Fibroblast of lung (primary cell): ENCODE data around the gene FHIT.

Experiments used
- EZH2 ChIP-seq: IDR thresholded peaks from 2 replicates; pipeline ENCODE4 v1.5.1; 2012; ENCODE audit warnings: low read length, control low read depth, mild to moderate bottlenecking; ENCODE audit errors: missing control alignments
- TF ChIP-seq, protein P1 (sequence below), 2 donors: IDR thresholded peaks in 1 of 2; conservative IDR thresholded peaks in 1 of 2; 1 replicate in 1 of 2; 2 replicates in 1 of 2; pipeline ENCODE4 v1.5.1; 2011 to 2012; ENCODE audit warnings: low read length in 2 of 2, control low read depth in 1 of 2, inconsistent platforms in 1 of 2, low read depth in 1 of 2, mild to moderate bottlenecking in 1 of 2

GRCh38 chr3:61237858-61238257 is 13.4 kb downstream of the FHIT start:
- TF ChIP-seq, protein P1, sequence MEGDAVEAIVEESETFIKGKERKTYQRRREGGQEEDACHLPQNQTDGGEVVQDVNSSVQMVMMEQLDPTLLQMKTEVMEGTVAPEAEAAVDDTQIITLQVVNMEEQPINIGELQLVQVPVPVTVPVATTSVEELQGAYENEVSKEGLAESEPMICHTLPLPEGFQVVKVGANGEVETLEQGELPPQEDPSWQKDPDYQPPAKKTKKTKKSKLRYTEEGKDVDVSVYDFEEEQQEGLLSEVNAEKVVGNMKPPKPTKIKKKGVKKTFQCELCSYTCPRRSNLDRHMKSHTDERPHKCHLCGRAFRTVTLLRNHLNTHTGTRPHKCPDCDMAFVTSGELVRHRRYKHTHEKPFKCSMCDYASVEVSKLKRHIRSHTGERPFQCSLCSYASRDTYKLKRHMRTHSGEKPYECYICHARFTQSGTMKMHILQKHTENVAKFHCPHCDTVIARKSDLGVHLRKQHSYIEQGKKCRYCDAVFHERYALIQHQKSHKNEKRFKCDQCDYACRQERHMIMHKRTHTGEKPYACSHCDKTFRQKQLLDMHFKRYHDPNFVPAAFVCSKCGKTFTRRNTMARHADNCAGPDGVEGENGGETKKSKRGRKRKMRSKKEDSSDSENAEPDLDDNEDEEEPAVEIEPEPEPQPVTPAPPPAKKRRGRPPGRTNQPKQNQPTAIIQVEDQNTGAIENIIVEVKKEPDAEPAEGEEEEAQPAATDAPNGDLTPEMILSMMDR (conservative IDR thresholded peaks at IDR 0.05 in 1 of 2, IDR thresholded peaks at IDR 0.05 in 1 of 2; ENCODE audit: low read depth in 1 of 2, low read length in 2 of 2), result no peak
- TF ChIP-seq EZH2, result no peak
